Activated B cell treated with CpG ODN at 0.5 μM for 24 hours (primary cell): Measurements from ENCODE around the gene PHACTR1. TPM values are rescaled to one million over a fixed set of nuclear protein-coding genes. Genes with fewer than 3 reads are reported as not detected.

Experiments
- ATAC-seq: fragments of 200-7000 bp; cut with Tn5 transposase; one replicate; pipeline ENCODE4 v1.10.0; 2021; ENCODE audit warnings: low read depth, mild to moderate bottlenecking, moderate library complexity
- CTCF ChIA-PET: fragments of 350-600 bp; sonication (Branson Sonifier 250); formaldehyde crosslinking; loops from one replicate; lab custom pipeline; 2021; ENCODE audit warnings: antibody characterized with exemption; lab: Charles Lee
- POLR2A ChIA-PET: fragments of 350-600 bp; sonication (Branson Sonifier 250); formaldehyde crosslinking; loops from one replicate; lab custom pipeline; 2021; ENCODE audit warnings: antibody characterized with exemption; lab: Charles Lee
- DNase-seq: peaks from one replicate; pipeline ENCODE4 v3.0.0; 2022
- H3K27ac Mint-ChIP-seq: one replicate; pipeline ENCODE4 v1.8.0; 2020; ENCODE audit warnings: mixed read lengths
- H3K27me3 Mint-ChIP-seq: one replicate; pipeline ENCODE4 v1.8.0; 2021; ENCODE audit warnings: mixed read lengths
- H3K36me3 Mint-ChIP-seq: one replicate; pipeline ENCODE4 v1.8.0; 2021; ENCODE audit warnings: low read depth, mixed read lengths
- H3K4me1 Mint-ChIP-seq: one replicate; pipeline ENCODE4 v1.8.0; 2021; ENCODE audit warnings: mixed read lengths
- H3K4me3 Mint-ChIP-seq: one replicate; pipeline ENCODE4 v1.8.0; 2020; ENCODE audit warnings: mild to moderate bottlenecking, mixed read lengths
- H3K9me3 Mint-ChIP-seq: one replicate; pipeline ENCODE4 v1.8.0; 2020; ENCODE audit warnings: mixed read lengths
- intact Hi-C: fragments of 100-400 bp; cut with micrococcal nuclease; formaldehyde crosslinking; loops from one replicate; pipeline ENCODE4 v1.15.1; 2024
- total RNA-seq: library from RNA; stranded (reverse); gene quantifications from 2 replicates; pipeline ENCODE4 v1.2.3, GENCODE V29; 2022
- TF ChIP-seq, protein P1 (sequence below): fragments of 200-600 bp; IDR thresholded peaks from one replicate; pipeline ENCODE4 v1.8.0; 2022; ENCODE audit warnings: antibody characterized with exemption, mild to moderate bottlenecking

The PHACTR1 gene
- total RNA-seq, 1 donor from 2014 or later, result 115 TPM

DNA sequence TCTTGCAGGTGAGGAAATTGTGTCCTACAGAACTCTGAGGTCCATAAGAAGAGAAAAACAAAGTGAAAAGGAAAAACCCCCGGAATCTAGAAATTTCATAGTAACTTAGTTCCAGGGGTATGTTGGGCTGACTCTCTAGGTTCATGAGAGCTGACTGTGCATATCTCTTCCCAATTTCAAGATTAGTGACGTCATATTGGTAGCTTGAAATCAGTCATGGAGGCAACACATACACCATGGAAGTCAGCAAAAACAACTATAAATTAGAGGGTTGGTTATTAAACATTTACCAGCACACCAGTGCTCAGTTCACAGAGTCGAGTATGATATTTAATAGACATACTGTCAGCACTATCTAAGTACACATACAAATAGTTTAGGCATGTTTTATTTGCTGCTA lies 49.8 kb downstream of the PHACTR1 start:
- H3K27ac Mint-ChIP-seq, result no peak overlapping the region

GRCh38 chr6:12767016-12767415 lies 50.4 kb downstream of the PHACTR1 start:
- Mint-ChIP-seq H3K9me3 (no peaks in the 10 kb centered on the region), H3K27me3 (peaks cover 5% of the 10 kb centered on the region), H3K4me3 (no peak overlapping the region), H3K27ac (no peak overlapping the region), H3K36me3 (no peaks in the 10 kb centered on the region), H3K4me1 (no peaks in the 10 kb centered on the region)
- CTCF ChIA-PET, result no interaction called here
- ATAC-seq, result no peak
- TF ChIP-seq, protein P1, sequence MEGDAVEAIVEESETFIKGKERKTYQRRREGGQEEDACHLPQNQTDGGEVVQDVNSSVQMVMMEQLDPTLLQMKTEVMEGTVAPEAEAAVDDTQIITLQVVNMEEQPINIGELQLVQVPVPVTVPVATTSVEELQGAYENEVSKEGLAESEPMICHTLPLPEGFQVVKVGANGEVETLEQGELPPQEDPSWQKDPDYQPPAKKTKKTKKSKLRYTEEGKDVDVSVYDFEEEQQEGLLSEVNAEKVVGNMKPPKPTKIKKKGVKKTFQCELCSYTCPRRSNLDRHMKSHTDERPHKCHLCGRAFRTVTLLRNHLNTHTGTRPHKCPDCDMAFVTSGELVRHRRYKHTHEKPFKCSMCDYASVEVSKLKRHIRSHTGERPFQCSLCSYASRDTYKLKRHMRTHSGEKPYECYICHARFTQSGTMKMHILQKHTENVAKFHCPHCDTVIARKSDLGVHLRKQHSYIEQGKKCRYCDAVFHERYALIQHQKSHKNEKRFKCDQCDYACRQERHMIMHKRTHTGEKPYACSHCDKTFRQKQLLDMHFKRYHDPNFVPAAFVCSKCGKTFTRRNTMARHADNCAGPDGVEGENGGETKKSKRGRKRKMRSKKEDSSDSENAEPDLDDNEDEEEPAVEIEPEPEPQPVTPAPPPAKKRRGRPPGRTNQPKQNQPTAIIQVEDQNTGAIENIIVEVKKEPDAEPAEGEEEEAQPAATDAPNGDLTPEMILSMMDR, result no peak
- intact Hi-C loops, result no loop called here
- DNase-seq, result no peak
- POLR2A ChIA-PET, result no interaction called here

More for the DNA sequence above, 49.8 kb downstream of the PHACTR1 start:
- Mint-ChIP-seq H3K4me3 (no peak overlapping the region), H3K4me1 (no peaks in the 10 kb centered on the region), H3K36me3 (no peaks in the 10 kb centered on the region), H3K9me3 (no peaks in the 10 kb centered on the region), H3K27me3 (peaks cover 8% of the 10 kb centered on the region)
- ATAC-seq (no peak), DNase-seq (no peak)
- CTCF ChIA-PET, result no interaction called here
- intact Hi-C loops, result no loop called here
- TF ChIP-seq, protein P1, result no peak
- POLR2A ChIA-PET, result no interaction called here

DNA sequence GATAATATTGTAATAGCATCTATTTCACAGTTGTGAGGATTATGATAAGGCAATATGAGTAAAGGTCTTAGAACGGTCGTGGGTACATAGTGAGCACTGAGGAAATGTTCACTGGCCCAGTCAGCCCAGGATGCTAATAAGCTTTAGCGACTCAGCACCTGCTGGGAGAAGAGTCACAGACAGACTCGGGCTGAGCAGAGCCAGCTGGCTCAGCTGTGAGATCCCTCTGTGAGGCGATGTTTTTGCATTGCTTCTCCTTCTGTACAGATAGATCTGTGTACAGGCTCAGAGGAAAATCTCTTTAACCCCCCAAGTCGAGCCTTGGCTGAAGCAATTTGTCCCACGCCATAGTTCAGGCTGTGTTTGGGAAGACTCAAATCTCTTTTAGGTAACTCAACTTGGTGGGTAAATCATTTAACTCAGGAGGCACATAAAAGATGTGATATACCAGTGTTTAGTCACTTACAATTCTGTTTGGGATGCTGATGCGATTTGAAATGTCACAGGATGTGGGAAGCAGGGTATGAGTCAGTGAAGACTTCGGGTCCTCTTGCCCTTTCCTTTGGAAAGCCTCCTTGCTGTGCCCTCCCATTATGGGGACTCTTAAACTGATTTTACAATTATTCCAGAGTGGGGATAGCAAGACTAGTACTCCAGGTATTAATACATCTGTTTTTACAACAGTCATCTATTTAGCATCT lies 53.1 kb downstream of the PHACTR1 start:
- TF ChIP-seq, protein P1, result no peak
- Mint-ChIP-seq H3K4me1 (no peaks in the 10 kb centered on the region), H3K27me3 (peaks cover 11% of the 10 kb centered on the region), H3K27ac (no peak overlapping the region), H3K9me3 (no peaks in the 10 kb centered on the region), H3K4me3 (no peak overlapping the region), H3K36me3 (no peaks in the 10 kb centered on the region)
- intact Hi-C loops, result no loop called here
- no peak for ATAC-seq
- DNase-seq, result no peak
- ChIA-PET POLR2A (no interaction called here), CTCF (no interaction called here)

- ChIA-PET POLR2A (no interaction called here), CTCF (no interaction called here)
- no peak overlapping the region for H3K4me3 Mint-ChIP-seq
- TF ChIP-seq, protein P1, result no peak
- no peaks in the 10 kb centered on the region for H3K9me3 Mint-ChIP-seq
- peaks cover 11% of the 10 kb centered on the region for H3K27me3 Mint-ChIP-seq
- intact Hi-C loops, result no loop called here
- no peaks in the 10 kb centered on the region for H3K4me1 Mint-ChIP-seq
- DNase-seq, result no peak
- no peaks in the 10 kb centered on the region for H3K36me3 Mint-ChIP-seq
- ATAC-seq, result no peak
- no peak overlapping the region for H3K27ac Mint-ChIP-seq
Measured at GRCh38 chr6:12772416-12772815, 55.8 kb downstream of the PHACTR1 start.

DNA sequence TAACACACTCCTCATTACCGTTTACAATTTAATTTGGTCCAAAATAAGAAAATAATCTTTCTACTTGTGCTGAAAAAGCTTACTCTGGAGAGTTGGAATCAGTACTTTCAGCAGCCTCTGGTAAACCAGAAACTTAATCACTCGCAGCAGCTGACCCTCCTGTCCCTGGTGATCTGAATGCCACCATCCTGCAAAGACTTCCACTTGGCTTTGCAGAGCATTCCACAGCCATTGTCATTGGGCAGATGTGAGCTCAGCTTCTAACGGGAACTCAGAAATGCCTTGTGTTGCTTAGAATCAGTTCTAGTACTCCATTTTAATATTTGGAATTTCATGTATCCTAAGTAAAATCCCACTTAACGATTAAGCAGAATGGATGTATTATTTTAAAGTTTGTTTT lies 59.7 kb downstream of the PHACTR1 start:
- Mint-ChIP-seq H3K27me3 (peaks cover 15% of the 10 kb centered on the region), H3K9me3 (no peaks in the 10 kb centered on the region), H3K4me3 (no peak overlapping the region), H3K27ac (no peak overlapping the region), H3K4me1 (no peaks in the 10 kb centered on the region), H3K36me3 (no peaks in the 10 kb centered on the region)
- TF ChIP-seq, protein P1, result no peak
- ChIA-PET POLR2A (no interaction called here), CTCF (no interaction called here)
- intact Hi-C loops, result no loop called here
- no peak for ATAC-seq
- DNase-seq, result no peak
